Lower leg skin (tissue), 4 donors: ENCODE data around the gene COX14. TPM values are rescaled to one million over a fixed set of nuclear protein-coding genes. Genes with fewer than 3 reads are reported as not detected.
"Not testable (repeated sequence)": the region's sequence is repeated elsewhere in the genome, so short reads cannot be mapped to it uniquely, and the experiment has no call there.

Experiments used
- DNase-seq, 2 donors: peaks; one replicate each; pipeline ENCODE4 v3.0.0-alpha.2; 2019; ENCODE audit warnings: low spot score in 2 of 2
- H3K4me3 ChIP-seq: fragments of 200-600 bp; sonication (generic); 2 replicates; pipeline ENCODE4 v1.5.1; 2017; ENCODE audit warnings: mild to moderate bottlenecking, low read depth; ENCODE audit not compliant: poor library complexity, severe bottlenecking
- CTCF ChIP-seq, 3 donors: fragments of 450-650 bp; IDR thresholded peaks; one replicate each; pipeline ENCODE4 v1.5.1; 2016; ENCODE audit warnings: antibody characterized with exemption in 3 of 3, mild to moderate bottlenecking in 3 of 3, moderate library complexity in 2 of 3
- POLR2A ChIP-seq, 2 donors: fragments of 450-650 bp; IDR thresholded peaks; one replicate each; pipeline ENCODE4 v1.6.1; 2016 to 2017; ENCODE audit warnings: antibody characterized with exemption in 2 of 2, mild to moderate bottlenecking in 1 of 2, moderate library complexity in 1 of 2
- WGBS, 2 donors: methylation state at CpG; one replicate each; pipeline ENCODE4 v1.1.5; 2018; 5-methylcytosine and 5-hydroxymethylcytosine counted together
- intact Hi-C: fragments of 100-400 bp; cut with DNase I; formaldehyde crosslinking; loops from one replicate; pipeline ENCODE4 v1.15.0; 2023; ENCODE audit warnings: low total_unique reads
- total RNA-seq, 4 donors: library from RNA; depleted of rRNA; stranded (reverse); fragments of >200 nt; gene quantifications; one replicate each; pipeline ENCODE4 v1.1.0, GENCODE V29; 2016

The COX14 gene
- total RNA-seq, 4 donors from 2014 or later, result 29.0 to 52.1 (median 36.8) TPM

GRCh38 chr12:50081096-50081808, 30.8 kb upstream of the COX14 start:
- intact Hi-C loops, result no loop called here
- no peak for DNase-seq
- TF ChIP-seq CTCF (IDR thresholded peaks at IDR 0.05), result no peak
- WGBS, 2 donors, result 37 to 45% methylated on average over 44 to 46 of the region's 46 CpGs
- H3K4me3 ChIP-seq, result no peak overlapping the region

GRCh38 chr12:50082644-50083043, 29.4 kb upstream of the COX14 start:
- DNase-seq, result no peak
- intact Hi-C loops, result no loop called here
- no peak overlapping the region for H3K4me3 ChIP-seq
- no peak for TF ChIP-seq CTCF (IDR thresholded peaks at IDR 0.05)
- TF ChIP-seq POLR2A (IDR thresholded peaks at IDR 0.05), result no peak
- 82 to 84% methylated on average over 7 of the region's 7 CpGs for WGBS, 2 donors

- WGBS, 2 donors, result 83 to 91% methylated on average over 1 of the region's 1 CpG
- no peak for DNase-seq
- intact Hi-C loops, result no loop called here
- TF ChIP-seq POLR2A (IDR thresholded peaks at IDR 0.05) (no peak), CTCF (IDR thresholded peaks at IDR 0.05) (no peak)
- H3K4me3 ChIP-seq, result no peak overlapping the region
Observed at GRCh38 chr12:50083301-50083700, 28.7 kb upstream of the COX14 start.

- WGBS, 2 donors, result 37 to 39% methylated on average over 7 of the region's 7 CpGs
- peak overlapping the region; percentile 69 for H3K4me3 ChIP-seq
- DNase-seq, intact Hi-C loops: not testable (repeated sequence)
Observed at GRCh38 chr12:50084409-50084774, 27.6 kb upstream of the COX14 start.

- intact Hi-C loops, result no loop called here
- TF ChIP-seq CTCF (IDR thresholded peaks at IDR 0.05) (no peak), POLR2A (IDR thresholded peaks at IDR 0.05) (no peak)
- 0 to 1% methylated on average over 33 to 40 of the region's 69 CpGs for WGBS, 2 donors
- H3K4me3 ChIP-seq, result peak within 1 kb of the TSS; percentile 69
- DNase-seq, result peak; percentile 89 to 98
Observed at GRCh38 chr12:50084775-50085614, 27.0 kb upstream of the COX14 start, which contains the start of gene SMARCD1. Gene SMARCD1, plus strand, starts transcription at chr12:50085342. Its CDS starts 28 bp downstream, at chr12:50085370.

GRCh38 chr12:50085615-50086072, 26.4 kb upstream of the COX14 start:
- intact Hi-C loops, result no loop called here
- TF ChIP-seq POLR2A (IDR thresholded peaks at IDR 0.05) (no peak), CTCF (IDR thresholded peaks at IDR 0.05) (no peak)
- 5 to 6% methylated on average over 8 of the region's 8 CpGs for WGBS, 2 donors

More at GRCh38 chr12:50085615-50086072, 26.4 kb upstream of the COX14 start:
- DNase-seq, result no peak
- peak overlapping the region; percentile 69 for H3K4me3 ChIP-seq
